HG02840 (cell line): ENCODE results near the gene NCDN.
"Not testable (repeated sequence)": the region's sequence is repeated elsewhere in the genome, so short reads cannot be mapped to it uniquely, and the experiment has no call there.

Source experiments
- ATAC-seq: cut with Tn5 transposase; IDR thresholded peaks from one replicate; pipeline ENCODE4 v1.9.1; 2021; ENCODE audit warnings: mild to moderate bottlenecking, moderate library complexity, moderate number of reproducible peaks; ENCODE audit not compliant: unreplicated experiment, low FRiP score

Gene NCDN

DNA sequence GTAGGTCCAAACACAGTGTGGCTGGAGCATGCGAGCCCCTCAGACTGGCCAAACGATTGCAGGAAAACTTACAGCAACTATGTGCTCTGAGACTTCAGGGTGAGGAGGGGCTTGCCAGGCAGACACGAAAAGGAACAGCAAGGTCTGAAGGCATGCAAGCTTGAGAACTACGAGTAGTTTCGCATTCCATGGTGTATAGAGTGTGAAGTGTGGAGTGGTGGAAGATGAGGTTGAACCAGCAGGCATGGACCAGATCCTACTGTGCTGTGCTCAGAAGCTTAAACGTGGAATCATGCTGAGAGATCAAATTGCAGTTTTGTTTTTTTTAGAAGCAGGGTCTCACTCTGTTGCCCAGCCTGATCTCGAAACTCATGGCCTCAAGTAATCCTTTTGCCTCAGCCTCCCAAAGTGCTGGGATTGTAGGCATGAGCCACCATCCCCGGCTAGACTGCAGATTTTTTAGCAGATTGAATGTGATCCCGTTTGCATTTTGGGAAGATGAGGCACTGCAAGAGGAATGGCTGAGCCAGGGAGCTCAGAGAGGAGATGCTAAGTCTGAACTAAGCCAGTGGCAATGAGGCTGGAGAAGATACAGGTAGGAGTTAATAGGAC, 10.5 kb downstream of the NCDN start:
- no peak for ATAC-seq

DNA sequence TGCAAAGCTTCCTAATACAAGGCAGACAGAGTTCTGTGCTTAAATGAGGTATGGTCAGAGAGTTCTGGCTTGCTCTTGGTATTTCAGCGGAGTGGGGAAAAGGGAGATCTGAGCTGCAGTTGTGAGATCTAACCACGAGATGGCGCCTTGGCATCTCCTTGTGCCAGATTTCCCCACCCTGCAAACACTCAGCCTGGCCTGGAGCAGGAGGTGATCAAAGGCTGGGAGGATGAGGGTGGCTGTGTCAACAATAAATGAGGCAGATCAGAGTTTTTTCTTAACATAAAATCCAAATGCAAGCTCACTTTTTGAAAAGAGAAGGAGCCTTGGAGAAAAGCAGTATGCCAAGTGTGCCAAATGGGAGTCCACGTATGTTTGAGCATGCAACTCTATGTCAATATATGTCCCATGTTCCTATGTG, 11.4 kb downstream of the NCDN start:
- no peak for ATAC-seq

DNA sequence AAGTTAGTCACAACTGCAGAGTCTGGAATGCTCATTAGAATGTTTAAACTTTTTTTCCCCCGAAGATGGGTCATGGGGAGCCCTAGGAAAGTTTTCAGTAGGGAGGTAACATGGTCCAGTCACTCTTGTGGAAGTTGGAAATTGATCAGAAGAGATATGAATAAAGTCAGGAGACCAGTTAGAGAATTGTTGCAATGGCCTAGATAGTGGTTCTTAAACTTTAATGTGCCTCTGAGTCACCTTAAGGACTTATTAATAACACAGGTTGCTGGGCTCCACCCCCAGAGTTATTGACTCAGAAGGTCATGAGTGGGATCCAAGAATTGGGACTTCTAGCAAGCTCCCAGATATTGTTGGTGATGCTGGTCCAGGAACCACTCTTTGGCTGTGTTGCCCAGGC, 12.3 kb downstream of the NCDN start:
- no peak for ATAC-seq

DNA sequence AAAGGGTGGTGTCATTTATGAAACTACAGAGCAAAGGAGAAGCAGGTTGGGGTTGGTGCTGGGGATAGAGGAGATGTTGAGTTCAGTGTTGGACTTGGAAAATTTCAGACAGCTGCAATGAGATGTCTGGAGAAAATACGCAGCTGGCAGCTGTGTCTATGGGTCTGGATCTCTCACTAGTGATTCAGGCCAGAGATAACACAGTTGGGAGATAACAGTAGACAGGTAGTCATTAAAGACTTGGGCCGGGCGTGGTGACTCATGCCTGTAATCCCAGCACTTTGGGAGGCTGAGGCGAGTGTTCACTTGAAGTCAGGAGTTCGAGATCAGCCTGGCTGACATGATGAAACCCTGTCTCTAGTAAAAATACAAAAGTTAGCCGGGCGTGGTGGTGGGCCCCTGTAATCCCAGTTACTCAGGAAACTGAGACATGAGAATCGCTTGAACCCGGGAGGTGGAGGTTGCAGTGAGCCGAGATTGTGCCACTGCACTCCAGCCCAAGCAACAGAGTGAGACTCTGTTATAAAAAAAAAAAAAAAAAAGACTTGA, 13.1 kb downstream of the NCDN start:
- ATAC-seq, result no peak

DNA sequence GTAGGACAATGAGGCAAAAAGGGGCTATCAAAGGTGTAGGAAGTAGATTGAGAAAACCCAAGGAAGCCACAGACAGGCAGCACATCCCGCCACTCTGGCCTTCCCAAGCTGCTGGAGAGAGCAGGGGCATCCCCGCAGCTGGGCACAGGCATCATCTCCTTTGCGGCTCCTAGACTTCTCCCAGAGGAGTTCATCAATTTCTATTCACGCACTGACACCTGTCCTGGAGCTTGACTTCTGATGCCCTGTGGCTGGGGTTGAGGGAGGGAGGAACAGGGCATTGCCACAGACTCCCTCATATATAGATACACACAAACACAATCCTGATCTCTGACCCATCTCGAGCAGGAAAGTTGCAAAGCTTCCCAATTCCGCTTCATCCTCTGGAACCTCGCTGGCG, 13.7 kb downstream of the NCDN start:
- ATAC-seq, result no peak

DNA sequence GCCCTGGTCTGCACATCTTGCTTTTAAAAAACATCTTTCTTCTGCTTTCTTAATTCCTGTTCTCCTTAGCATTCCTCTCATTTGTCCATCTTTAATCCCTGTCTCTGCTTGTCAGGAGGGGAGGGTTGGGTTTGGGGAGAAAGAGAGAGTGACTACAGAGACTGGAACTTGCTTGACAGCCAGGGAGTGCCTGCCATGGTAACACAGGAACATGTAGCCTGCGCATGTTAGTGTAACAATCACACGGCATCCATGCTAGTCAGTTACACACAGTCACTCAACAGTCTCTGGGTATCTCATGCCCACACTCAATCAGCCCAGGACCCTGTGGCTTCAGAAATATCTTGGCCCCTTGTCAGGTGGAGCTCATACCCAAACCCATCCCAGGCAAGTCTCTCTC, 14.7 kb downstream of the NCDN start:
- ATAC-seq, result no peak

DNA sequence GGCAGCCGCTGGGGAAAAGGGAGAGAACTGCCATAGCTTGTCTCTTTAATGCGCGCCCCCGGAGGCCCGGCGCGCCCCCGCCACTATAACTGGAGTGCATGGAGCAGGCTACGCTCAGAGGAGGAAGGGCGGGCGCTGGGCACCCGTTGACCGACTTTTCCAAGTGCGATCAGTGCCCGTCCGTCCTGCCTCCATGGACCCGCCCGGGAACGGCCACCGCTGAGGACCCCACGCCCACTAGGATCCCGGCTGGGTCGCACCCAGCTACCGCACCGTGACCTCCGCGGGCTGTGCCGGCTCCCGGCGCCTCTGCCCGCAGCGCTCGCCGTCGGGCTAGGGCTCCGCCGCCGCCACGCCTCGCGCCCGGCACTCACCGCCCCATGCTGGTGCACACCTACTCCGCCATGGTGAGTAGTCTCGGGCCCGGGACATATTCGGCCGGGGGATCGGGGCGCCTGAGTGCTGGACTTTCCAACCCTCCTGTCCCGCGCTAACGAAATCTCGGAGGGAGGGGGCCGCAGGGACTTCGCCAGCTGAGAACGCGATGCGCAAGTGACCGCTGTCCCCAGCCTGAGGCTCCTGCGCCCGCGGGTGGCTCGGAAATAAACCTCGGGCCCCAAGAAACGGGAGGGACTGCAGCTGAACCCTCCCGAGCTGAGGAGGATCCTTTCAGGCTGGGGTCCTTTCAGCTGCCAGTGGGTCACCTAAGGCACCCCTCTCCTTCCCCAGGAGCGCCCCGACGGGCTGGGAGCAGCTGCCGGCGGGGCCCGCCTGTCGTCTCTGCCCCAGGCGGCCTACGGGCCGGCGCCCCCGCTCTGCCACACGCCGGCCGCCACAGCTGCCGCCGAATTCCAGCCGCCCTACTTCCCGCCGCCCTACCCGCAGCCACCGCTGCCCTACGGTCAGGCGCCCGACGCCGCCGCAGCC, 15.9 kb downstream of the NCDN start, which contains the start of gene TFAP2E:
TFAP2E (plus strand) TSS at position 117 of the 927 bp plus-strand sequence; CDS start at position 381, 264 bp downstream.
- no peak for ATAC-seq

DNA sequence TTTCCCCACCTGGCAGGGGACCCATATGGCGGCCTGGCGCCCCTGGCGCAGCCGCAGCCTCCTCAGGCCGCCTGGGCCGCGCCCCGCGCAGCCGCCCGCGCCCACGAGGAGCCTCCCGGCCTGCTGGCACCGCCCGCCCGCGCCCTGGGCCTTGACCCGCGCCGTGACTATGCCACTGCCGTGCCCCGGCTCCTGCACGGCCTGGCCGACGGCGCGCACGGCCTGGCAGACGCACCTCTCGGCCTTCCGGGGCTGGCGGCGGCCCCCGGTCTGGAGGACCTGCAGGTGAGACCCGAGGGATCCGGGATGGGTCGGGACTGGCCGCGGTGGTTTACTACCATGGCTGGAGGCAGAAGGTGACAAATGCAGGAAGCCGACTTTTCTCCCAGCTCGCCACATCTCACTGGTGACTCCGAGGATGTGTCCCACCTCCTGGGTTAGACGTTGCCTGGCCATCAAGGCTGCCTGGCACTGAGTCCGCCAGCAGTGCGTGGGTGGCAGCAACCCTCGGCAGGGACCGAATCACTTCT, 16.6 kb downstream of the NCDN start:
- ATAC-seq, result no peak

DNA sequence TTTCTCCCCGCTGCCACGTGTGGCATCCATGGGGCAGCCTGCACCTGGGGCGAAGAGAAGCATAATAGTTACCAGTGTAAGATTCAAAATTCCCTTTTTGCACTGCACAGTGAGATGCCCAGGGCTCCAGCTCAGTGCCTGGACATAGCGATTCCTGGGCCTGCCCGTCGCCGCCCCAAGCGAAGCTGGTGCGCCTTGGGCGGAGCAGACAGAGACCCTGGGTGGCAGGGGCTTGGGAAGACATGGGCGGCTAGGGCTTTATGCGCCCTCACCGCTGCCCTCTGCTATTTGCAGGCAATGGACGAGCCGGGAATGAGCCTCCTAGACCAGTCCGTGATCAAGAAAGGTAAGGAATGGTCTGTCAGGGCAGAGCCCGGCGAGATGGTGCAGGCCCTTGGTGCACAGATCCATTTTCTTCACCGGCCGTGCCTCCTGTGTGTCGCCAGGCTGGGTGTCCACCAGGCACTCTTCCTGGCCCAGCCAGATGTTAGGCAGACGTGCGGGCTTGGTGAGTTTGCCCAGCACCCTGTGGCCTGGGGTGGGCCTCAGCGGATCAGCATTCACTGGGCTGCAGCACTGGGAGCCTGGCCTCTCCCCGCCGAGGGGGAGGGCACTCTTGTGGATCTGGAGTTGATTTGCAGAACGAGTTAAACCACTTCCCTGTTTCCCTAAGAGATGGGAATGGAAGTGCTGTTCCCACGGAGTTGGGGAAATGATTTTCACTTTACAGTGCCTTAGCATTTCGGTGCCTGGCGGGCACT, 17.2 kb downstream of the NCDN start:
- ATAC-seq, result no peak

DNA sequence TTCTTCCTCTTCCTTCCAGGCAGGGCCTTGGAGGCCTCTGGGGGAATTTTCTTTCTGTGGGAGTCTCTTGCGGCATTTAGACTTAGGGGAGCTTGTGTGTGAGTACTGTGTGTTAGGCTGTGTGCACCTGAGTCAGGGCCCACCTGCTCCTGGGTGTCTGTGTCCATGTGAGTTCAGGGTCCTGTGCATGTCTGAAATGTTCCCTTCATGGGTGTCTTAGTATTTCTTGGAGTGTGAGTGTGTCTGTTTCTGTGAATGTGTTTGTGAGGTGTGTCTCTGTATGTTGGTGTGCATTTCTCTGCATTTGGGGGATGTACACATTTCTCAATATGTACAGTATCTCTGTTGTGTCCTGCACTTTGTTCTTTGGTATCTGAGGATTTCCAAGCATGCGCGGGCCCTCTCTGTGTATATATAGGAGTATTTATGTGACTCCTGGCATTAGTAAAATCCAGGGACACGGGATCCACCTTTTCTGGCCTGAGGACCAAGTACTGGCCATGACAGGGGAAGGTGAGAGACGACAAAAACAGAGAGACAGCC, 17.9 kb downstream of the NCDN start:
- ATAC-seq, result no peak

DNA sequence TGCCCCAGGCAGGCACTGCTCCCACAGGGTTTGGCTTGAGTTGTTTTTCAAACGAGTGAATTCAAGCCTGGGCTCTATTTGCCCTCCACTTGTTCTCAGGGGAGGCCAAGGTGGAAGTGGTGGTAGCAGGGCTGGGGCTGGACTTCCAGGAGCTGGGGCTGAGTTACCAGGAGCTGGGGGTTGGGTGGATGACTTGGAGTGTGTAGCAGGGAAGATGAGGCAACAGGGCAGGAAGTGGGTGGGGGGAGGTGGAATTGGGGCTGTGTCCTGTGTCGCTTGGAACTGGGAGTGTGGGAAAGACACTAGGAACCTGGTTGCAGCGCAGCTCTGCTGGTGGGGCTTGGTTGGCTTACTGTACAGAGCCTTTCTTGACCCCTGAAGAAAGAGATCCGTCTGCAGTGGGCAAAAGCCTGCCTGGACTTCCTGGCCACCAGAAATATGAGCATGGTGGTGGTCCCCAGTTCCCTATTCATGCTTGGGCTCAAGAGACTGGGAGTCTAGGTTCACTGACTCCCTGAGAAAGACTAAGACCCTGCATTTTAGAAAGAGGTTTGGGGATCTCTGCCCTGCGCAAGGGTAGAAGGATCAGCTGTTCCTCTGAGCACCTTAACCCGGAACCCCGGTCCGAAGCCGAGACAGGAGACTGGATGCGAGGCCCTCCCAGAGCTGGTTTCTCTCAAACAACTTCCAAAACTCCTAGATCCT, 18.6 kb downstream of the NCDN start:
- no peak for ATAC-seq

DNA sequence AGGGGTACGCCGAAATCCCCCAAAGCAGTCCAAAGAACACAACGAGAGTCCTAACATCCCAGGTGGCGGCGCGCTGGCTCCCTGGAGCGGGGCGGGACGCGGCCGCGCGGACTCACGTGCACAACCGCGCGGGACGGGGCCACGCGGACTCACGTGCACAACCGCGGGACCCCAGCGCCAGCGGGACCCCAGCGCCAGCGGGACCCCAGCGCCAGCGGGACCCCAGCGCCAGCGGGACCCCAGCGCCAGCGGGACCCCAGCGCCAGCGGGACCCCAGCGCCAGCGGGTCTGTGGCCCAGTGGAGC, 19.1 kb downstream of the NCDN start:
- ATAC-seq, result not testable (repeated sequence)

DNA sequence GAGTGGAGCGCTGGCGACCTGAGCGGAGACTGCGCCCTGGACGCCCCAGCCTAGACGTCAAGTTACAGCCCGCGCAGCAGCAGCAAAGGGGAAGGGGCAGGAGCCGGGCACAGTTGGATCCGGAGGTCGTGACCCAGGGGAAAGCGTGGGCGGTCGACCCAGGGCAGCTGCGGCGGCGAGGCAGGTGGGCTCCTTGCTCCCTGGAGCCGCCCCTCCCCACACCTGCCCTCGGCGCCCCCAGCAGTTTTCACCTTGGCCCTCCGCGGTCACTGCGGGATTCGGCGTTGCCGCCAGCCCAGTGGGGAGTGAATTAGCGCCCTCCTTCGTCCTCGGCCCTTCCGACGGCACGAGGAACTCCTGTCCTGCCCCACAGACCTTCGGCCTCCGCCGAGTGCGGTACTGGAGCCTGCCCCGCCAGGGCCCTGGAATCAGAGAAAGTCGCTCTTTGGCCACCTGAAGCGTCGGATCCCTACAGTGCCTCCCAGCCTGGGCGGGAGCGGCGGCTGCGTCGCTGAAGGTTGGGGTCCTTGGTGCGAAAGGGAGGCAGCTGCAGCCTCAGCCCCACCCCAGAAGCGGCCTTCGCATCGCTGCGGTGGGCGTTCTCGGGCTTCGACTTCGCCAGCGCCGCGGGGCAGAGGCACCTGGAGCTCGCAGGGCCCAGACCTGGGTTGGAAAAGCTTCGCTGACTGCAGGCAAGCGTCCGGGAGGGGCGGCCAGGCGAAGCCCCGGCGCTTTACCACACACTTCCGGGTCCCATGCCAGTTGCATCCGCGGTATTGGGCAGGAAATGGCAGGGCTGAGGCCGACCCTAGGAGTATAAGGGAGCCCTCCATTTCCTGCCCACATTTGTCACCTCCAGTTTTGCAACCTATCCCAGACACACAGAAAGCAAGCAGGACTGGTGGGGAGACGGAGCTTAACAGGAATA, 19.7 kb downstream of the NCDN start:
- no peak for ATAC-seq

DNA sequence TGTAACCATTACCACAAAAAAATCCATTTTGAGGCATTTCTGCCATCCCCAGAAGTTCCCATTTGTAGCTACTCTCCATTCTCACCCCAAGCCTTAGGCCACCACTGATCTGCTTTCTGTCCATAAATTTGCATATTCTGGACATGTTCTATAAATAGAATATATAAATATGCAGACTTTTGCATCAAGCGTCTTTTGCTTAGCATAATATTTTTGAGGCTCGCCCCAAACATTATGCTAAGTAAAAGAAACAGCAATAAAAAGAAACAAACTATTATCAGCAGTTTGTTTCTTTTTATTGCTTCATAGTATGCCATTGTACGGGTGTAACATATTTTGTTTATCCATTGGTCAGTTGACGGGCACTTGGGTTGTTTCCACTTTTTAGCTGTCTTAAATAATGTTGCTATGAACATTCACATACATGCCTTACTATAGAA, 23.4 kb downstream of the NCDN start:
- ATAC-seq, result no peak

DNA sequence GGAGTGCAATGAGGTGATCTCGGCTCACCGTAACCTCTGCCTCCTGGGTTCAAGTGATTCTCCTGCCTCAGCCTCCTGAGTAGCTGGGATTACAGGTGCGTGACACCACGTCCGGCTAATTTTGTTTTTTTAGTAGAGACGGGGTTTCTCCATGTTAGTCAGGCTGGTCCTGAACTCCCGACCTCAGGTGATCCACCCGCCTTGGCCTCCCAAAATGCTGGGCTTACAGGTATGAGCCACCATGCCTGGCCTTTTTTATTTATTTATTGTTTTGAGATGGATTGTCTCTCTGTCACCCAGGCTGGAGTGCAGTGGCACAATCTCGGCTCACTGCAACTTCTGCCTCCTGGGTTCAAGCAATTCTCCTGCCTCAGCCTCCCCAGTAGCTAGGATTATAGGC, 24.0 kb downstream of the NCDN start:
- ATAC-seq, result not testable (repeated sequence)

DNA sequence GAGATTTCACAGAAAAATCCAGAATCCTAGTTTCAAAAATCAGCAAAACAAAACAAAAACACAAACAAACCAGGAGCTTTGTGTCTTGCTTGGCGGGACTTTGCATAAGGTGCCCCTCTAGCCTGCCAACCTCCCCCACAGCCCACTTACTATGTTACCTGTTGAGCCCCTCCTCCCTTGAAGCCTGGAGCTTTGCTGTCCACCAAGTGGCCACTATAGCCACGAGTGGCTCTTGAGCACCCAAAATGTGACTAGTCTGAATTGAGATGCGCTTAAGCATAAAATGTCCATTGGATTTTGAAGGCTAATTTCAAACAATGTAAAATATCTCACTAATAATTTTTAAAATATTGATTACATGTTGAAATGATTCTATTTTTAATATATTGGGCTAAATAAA, 27.7 kb downstream of the NCDN start:
- no peak for ATAC-seq

DNA sequence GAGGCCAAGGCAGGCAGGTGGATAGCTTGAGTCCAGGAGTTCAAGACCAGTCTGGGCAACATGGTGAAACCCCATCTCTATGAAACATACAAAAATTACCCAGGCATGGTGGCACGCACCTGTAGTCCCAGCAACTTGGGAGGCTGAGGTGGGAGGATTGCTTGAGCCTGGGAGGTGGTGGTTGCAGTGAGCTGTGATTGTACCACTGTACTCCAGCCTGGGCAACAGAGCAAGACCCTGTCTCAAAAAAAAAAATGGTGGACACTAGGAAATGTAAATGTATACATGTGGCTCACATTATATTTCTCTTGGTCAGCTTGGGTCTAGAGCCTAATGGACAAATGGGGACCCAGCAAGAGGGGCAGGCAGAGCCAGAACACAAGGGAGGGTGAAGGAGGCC, 28.2 kb downstream of the NCDN start:
- ATAC-seq, result not testable (repeated sequence)

DNA sequence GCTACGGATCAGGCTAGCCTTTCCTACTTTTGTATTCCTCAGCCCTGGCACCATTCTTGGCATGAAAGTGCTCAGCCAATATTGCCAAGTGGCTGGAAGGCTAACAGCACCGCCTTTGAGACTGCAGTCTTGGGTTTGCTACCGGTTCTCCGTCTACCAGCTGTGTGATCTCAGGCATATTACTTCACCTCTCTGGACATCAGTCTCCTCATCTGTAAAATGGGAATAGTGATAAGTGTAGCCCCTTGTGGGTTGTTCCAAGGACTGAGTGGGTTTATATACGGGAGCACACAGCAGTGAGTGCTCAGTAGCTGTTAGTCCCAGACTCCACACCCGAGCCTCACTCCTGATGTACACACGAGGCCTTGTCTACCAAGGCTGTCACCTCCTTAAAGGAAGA, 29.2 kb downstream of the NCDN start:
- ATAC-seq, result no peak

DNA sequence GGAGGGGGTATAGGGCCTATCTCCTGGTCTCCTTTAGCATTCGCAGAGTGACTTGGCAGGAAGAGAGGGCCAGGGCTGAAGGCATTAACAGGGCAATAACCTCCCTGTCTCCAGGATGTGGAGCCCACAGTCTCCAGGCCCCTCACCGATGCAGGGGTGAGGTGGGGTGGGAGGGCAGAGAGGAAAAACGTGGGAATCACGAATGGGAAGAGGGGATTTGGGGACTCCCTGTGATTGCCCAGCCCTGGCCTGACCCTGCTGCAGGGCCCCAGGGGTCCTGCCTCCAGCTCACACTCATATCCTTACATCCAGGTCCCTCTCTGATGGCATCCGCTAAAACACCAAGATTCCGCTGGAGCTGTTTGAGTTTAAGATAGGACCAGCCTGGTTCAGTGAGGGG, 30.1 kb downstream of the NCDN start:
- ATAC-seq, result no peak
